C4-2B (cell line): ENCODE data around the gene FBP1.

ENCODE experiments used
- CTCF ChIP-seq: fragments of 450-650 bp; conservative IDR thresholded peaks from 2 replicates; pipeline ENCODE4 v1.5.1; 2017; ENCODE audit warnings: mild to moderate bottlenecking
- ZFX ChIP-seq: fragments of 450-650 bp; IDR thresholded peaks from 2 replicates; pipeline ENCODE4 v1.6.1; 2017

GRCh38 chr9:94649100-94649819 lies 9.9 kb upstream of the FBP1 start:
- TF ChIP-seq CTCF (no peak), ZFX (no peak)
